8988T (cell line): ENCODE measurements around the gene MUC20.
"Not testable (repeated sequence)": the region's sequence is repeated elsewhere in the genome, so short reads cannot be mapped to it uniquely, and the experiment has no call there.

Experiments
- DNase-seq: peaks from one replicate; pipeline ENCODE4 v3.0.0; 2011

The MUC20 gene

DNA sequence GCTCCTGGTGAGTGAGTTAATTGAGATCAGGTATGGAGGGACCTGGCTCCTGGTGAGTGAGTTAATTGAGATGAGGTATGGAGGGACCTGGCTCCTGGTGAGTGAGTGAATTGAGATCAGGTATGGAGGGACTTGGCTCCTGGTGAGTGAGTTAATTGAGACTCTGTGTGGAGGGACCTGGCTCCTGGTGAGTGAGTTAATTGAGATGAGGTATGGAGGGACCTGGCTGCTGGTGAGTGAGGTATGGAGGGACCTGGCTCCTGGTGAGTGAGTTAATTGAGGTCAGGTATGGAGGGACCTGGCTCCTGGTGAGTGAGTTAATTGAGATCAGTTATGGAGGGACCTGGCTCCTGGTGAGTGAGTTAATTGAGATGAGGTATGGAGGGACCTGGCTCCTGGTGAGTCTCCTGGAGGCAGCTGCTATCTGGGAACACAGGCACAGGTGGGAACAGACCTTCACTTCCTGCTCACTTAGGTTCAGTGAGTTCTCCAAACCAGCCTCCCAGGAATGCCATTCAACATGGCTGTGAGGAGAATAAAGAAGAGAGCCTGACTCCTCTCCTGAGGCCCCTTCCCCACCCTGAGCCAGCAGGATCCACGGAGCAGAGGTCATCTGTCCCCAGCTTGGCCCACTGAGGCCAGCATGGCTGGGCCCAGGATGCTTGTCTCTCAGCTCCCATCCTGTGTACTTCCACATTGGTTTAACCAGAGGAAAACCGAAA is 9.5 kb upstream of the MUC20 start:
- DNase-seq, result not testable (repeated sequence)

DNA sequence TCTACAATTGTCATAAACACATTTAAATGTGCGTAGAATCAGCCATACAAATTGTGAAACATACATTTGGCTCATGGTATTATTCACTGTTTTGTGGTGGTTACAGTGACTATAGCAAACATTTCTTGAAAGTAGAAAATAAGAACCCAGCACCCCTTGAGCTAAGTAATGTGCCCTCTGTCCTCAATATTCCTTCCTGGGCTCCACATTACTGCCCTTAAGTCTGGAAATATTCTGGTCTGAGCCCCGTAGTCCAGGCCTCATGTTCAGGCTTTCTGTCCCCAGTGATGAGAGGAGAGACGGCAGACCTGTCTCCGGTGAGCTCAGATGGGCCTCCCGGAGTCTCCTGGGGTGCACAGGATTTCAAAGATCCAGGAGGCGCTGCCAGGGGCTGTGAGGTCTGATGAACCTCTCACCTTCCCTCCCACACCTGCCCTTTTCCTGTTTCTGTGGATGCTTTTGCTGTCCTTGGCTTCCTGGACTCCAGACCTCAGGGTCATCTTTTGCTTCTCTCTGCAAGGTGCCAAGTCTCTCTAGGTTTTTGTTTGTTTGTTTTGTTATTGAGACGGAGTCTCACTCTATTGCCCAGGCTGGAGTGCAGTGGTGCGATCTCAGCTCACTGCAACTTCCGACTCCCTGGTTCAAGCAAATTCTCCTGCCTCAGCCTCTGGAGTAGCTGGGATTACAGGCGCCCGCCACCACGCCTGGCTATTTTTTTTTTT is 8.8 kb upstream of the MUC20 start:
- DNase-seq, result no peak

DNA sequence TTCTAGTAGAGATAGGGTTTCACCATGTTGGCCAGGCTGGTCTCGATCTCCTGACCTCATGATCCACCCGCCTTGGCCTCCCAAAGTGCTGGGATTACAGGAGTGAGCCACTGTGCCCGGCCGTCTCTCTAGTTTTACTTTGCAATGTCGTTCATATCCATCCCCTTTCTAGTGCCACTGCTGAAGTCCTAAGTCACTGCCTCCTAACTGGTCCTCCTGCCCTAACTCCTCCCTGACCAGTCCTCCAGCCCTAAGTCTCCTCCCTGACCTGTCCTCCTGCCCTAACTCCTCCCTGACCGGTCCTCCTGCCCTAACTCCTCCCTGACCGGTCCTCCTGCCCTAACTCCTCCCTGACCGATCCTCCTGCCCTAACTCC is 8.3 kb upstream of the MUC20 start:
- not testable (repeated sequence) for DNase-seq

DNA sequence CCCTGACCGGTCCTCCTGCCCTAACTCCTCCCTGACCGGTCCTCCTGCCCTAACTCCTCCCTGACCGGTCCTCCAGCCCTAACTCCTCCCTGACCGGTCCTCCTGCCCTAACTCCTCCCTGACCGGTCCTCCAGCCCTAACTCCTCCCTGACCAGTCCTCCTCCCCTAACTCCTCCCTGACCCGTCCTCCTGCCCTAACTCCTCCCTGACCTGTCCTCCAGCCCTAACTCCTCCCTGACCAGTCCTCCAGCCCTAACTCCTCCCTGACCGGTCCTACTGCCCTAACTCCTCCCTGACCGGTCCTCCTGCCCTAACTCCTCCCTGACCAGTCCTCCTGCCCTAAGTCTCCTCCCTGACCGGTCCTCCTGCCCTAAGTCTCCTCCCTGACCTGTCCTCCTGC is 7.6 kb upstream of the MUC20 start:
- not testable (repeated sequence) for DNase-seq

DNA sequence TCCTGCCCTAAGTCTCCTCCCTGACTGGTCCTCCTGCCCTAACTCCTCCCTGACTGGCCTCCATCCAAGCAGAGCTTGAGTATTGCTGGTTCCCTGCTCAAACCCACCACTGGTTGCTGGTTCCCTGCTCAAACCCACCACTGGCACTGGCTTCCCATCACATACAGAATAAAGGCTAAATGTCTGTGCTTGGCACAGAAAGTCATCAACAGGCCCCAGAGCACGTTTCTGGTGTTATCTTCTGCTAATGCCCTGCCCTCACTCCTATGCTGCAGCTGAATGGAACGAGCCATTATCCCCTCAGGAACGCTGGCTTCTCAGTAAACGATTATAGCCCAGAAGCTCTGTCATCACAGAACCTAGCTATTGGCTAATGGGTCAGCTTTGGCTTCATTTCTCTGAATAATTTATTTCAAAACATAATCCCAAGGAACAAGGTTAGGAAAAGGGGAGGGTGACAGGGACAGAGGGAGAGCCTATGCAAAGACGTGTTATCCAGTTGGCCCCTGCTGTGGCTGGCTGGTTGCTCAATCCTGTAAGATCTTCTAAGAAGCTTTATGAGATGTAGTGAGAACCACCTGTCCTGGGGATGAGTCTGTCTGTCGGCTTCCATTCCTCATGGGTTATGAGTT is 6.3 kb upstream of the MUC20 start:
- DNase-seq, result no peak

DNA sequence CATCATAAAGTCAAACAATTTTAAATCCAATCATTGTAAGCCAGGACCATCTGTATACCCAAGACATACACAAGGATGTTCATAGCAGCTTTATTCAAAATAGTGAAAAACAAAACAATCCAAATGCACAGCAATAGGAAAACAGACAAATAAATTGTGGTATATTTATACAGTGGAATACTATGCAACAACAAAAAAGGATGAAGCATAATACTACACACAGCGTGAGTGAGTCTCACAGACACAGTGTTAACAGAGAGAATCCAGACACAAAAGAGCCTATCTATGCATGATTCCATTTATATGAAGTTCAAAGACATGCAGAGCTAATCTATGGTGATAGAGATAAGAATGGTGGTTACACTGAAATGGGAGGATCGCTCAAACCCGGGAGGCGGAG is 5.6 kb upstream of the MUC20 start:
- DNase-seq, result no peak

DNA sequence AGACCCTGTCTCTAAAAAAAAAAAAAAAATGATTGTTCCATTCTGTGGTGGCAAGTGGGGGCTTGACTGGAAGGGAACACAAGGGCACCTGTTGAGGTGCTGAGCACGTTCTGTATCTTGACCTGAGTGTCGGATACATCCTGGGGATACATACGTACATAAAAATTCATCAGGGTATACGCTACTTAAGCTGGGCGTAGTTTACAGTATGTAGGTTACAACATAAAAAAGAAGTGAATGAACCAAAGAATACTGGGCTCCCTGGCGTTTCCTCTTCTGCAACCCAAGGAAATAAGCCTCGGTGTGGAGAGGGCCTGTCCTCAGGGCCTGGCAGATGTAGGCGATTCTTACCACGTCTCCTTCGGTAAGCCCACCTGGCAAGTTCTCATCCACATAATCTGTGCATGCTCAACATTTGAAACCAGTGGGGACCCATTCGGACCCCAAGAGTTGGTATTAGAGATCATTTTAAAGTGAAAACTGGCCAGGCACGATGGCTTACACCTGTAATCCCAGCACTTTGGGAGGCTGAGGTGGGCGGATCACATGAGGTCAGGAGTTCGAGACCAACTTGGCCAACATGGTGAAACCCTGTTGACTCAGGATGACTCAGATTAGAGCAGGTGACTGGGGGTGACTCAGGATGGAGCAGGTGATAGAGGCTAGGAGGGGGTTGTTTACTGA is 5.1 kb upstream of the MUC20 start:
- no peak for DNase-seq

DNA sequence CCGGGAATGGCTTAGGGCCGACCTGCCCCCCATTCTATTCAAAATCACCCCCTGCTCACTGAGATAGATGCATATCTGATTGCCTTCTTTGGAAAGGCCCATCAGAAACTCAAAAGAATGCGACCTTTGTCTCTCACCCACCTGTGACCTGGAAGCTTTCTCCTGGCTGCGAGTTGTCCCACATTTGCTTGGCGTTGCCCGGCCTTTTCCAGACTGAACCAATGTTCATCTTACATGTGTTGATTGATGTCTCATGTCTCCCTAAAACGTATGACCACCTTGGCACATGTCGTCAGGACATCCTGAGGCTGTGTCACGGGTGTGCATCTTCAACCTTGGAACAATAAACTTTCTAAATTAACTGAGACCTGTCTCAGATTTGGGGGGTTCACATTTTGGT is 3.4 kb upstream of the MUC20 start:
- DNase-seq, result no peak

DNA sequence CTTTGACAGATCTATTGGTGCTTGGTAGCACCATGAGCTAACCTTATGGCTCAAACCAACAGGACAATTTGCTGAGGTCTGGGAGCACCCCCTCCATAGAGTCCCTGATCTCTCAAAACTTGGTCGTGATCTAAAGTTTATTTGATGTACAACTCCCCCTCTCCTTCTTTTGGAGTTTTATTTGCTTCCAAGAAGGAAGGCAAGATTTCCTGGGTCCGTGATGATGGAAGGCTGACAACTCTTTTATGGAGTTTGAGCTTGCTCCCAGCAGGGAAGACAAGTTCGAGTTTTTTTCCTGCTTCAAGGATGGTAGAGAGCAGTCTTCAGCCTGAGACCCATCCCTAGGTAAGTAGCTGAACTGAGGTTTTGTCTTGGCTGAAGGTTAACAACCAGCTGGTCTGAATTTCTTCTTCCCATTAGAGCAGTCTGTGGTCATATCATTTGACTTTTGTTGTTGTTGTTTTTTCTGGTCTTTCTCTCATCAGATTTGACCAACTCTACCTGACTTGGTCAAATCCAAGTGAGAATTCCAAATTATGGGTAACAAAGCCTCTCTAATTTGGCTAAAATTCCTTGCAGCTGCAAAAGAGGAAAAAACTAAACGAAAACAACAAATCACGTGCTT is 2.8 kb upstream of the MUC20 start:
- no peak for DNase-seq

DNA sequence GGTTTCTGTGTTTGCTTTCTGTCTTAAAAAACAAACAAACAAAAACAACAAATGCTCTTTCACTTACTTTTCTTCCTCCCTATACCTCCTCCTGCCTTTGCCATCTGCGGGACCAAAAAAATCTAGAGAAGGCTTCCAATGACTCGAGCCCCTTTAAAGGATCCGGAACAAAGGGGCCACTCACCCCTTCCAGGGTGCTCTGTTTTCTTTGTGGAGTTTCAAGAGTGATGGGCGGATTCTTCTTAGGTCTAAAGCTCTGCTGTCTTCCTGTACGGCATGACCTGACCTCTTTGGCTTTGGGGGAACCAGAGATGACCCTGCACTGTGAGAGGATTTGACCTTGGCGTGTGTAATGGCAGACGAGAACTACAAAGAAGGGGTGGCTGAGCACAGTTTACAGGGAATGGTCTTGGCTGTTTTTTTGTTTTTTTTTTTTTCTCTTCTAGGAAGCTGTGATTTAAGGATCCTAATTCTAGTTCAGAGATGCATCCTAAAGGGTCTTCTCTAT is 2.2 kb upstream of the MUC20 start:
- no peak for DNase-seq

DNA sequence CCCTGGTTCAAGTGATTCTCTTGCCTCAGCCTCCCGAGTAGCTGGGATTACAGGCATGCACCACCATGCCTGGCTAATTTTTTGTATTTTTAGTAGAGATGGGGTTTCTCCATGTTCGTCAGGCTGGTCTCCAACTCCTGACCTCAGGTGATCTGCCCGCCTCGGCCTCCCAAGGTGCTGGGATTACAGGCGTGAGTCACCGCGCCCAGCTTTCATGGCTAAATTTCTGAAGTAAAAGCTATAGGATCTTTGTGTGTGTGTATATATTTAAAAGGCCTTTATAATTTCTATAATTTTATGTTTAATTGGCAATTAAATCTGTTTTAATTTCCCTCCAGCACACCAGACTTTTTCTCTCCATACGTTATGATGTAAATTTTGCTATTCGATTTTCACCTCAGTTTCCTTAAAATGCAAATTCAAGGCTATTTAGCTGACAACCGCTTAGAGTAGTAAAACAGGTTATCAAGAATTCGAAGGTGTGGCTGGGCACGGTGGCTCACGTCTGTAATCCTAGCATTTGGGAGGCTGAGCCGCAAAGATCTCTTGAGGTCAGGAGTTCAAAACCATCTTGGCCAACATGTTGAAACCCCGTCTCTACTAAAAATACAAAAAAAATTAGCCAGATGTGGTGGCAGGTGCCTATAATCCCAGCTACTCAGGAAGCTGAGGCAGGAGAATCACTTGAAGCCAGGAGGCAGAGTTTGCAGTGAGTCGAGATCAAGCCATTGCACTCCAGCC is 1.1 kb upstream of the MUC20 start:
- not testable (repeated sequence) for DNase-seq

DNA sequence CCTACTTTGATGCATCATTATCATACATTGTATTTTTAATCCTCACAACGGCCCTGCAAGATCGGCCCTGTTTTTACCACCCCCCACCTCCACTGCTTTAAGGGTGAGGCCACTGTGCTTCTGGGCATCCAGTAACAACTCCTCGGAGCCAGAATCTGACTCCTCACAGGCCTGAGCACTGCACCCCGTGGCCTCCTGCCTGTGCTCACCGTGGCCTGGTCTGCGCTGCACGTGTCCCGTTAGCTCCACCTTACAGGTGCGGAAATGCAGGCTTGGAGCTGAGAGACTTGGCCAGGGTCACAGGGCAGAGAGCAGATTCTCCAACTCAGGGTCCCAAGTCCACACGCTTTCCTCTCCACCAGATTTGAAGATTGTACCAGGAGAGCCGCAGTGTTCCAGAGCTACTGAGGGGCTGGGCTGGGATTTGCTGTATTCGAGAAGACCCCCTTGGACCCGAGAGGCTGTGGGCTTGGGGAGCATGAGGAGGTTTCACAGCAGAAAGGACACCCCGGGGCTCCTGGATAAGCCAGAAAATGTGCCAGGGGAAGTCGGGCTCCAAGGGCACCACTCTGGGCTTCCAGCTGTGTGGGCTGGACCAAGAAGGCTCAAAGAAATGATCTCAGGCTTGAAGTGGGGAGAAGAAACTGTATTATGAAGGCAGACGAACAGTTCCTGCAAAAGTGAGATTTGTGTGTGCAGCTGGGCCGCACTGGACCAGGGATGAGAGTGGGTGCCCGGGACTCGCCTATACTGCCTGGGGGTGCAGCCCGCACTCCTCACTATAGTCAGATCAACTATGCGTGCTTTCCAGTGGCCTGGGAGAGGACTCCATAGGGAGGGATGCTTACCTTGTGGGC is 1.6 kb downstream of the MUC20 start:
- DNase-seq, result not testable (repeated sequence)

DNA sequence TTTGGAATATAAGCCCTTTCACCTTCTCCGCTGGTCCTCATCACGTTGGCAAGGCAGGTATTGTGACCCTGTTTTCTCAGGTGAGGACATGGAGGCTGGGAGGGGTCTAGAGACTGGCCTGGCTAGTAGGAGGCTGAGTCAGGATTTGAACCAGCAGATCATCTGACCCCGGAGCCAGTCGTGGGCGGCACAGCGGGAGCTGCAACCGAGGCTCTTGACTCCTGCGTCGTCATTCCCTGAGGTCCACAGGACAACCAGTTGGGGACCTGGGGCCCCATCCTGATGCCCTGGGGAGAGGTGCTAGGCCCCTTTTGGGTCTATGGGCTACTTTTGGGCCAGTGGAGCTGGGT is 2.2 kb downstream of the MUC20 start:
- DNase-seq, result not testable (repeated sequence)

DNA sequence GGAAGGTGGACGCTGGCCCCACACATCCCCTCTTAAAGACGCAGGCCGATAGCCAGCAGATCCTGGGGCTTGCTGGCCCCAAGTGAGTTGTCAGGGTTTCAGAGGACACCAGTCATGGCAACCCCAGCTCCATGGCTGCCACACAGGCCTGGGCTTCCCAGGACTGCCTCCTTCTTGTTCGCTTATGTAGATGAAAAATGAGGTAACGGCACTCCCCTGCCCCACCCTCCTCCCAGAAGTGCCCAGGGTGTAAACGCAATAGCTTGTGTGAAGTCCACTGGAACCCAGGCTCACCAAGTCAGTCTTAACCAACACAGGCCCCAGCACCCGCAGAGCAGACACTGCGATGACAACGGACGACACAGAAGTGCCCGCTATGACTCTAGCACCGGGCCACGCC is 3.6 kb downstream of the MUC20 start:
- not testable (repeated sequence) for DNase-seq

DNA sequence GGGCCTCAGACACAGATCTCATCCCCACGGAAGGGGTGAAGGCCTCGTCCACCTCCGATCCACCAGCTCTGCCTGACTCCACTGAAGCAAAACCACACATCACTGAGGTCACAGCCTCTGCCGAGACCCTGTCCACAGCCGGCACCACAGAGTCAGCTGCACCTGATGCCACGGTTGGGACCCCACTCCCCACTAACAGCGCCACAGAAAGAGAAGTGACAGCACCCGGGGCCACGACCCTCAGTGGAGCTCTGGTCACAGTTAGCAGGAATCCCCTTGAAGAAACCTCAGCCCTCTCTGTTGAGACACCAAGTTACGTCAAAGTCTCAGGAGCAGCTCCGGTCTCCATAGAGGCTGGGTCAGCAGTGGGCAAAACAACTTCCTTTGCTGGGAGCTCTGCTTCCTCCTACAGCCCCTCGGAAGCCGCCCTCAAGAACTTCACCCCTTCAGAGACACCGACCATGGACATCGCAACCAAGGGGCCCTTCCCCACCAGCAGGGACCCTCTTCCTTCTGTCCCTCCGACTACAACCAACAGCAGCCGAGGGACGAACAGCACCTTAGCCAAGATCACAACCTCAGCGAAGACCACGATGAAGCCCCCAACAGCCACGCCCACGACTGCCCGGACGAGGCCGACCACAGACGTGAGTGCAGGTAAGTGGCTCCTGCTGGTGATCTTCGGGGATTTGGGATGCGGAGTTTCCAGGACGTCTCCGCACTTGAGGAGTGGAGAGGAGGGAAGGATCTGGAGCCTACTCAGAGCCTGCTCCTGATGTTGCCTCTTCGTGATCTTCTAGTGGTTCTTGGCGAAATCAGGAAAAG is 5.3 kb downstream of the MUC20 start:
- not testable (repeated sequence) for DNase-seq

DNA sequence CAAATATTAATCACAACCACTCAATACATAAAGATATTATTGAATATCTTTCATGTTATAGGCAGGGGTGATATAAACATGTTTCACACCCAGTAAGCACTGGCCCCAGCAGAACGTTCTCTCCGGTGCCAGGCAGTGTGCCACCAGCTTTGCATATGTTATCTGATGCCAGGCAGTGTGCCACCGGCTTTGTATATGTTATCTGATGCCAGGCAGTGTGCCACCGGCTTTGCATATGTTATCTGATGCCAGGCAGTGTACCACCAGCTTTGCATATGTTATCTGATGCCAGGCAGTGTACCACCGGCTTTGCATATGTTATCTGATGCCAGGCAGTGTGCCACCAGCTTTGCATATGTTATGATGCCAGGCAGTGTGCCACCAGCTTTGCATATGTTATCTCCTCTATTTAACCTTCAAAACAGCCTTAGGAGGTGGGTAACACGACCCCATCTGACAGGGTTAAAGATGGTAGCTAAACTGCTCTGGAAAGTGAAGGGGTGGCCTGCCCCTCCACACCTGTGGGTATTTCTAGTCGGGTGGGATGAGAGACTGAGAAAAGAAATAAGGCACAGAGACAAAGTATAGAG is 6.9 kb downstream of the MUC20 start:
- no peak for DNase-seq

DNA sequence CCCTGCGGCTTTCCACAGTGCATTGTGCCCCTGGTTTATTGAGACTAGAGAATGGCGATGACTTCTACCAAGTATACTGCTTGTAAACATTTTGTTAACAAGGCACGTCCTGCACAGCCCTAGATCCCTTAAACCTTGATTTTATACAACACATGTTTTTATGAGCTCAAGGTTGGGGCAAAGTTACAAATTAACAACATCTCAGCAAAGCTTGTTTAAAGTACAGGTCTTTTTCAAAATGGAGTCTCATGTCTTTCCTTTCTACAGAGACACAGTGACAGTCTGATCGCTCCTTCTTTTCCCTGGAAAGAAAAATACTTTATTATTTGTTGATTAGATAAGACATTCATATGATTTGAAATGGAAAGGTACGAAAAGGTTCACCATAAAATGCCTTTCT is 8.0 kb downstream of the MUC20 start:
- DNase-seq, result not testable (repeated sequence)

DNA sequence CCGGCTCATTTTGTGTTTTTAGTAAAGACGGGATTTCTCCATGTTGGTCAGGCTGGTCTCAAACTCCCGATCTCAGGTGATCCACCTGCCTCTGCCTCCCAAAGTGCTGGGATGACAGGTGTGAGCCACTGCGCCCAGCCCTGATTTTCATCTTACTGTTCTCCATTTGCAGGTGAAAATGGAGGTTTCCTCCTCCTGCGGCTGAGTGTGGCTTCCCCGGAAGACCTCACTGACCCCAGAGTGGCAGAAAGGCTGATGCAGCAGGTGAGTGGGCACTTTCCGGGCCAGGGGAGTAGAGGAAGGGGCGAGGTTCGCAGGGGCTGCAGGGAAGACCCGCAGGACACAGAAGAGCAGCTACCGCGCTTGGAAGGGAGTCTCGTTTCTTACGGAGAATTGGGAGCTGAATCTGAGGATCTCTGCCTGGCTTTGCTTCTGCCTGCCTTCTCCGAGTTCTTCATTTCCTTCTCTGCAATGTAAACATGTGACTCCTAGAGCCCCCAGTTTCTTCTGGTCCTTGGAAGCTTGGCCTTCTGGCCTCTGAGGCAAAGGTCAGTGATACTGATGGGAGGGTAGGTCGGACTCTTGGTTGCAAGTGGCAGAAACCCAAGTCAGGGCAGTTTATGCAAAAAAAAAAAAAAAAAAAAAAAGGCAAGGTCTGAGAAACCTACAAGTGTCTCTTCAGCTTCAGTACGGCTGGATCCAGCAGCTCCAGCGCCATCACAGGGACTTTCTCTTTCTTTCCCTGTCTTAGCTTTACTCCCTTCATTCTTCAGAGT is 8.9 kb downstream of the MUC20 start:
- DNase-seq, result no peak

DNA sequence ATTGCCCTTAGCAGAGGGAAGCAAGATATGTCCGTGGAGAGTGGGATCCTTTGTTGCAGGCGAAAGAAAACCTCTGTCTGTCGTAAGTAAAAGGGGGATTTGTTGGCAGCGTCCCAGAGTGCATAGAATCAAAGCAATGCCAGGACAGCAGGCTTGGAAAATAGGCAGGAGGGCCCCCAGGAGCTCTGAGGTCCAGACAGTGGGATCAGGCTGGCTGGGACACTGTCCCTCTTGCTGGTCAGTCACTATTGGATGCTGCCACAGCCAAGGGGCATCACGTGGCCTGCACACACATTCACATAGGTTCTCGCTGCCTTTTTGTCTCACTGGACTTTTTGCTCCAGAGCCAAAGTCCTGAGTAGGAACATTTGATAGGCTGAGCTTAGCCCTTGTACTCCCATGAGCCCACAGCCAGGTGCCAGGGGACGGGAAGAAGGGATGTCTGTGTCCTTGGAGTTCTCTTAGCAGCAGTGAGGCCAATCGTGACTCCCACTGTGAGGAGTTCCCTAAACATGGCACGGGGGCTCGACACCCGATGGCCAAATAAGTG is 10.7 kb downstream of the MUC20 start:
- DNase-seq, result no peak
